ENCODE measurements around the gene GPR26. TPM values are rescaled to one million over a fixed set of nuclear protein-coding genes. Genes with fewer than 3 reads are reported as not detected.

GPR26 gene
- total RNA-seq, 2 donors from 2014 or later, result not detected

DNA sequence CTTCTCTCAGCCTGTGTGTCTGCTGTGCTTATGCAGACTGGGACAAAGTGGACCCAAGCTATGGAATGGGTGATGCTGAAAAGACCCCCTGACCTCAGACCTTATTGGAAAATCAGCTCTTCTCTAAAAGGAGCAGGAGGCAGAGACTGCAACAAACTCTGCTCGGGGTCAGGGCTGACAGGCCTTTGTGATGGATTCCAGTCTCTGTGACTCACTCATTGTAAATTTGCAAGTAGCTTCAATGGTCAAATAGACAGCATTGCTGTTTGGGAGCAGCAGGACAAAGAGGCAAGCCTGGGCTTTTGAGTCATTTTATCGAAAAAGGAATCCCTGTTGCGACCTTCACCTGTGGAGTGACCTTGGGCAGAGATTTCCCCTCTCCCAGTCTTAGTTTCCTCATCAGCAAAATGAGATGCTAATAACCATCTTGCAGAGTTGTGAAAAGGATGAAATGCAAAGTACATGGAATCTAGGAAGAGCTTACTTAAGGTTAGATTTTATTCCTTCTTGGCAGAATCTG, 26.1 kb upstream of the GPR26 start:
- Histone ChIP-seq H3K9me3 (no peaks in the 10 kb centered on the region), H3K4me1 (no peaks in the 10 kb centered on the region), H3K27ac (no peak overlapping the region), H3K36me3 (no peaks in the 10 kb centered on the region), H3K27me3 (no peaks in the 10 kb centered on the region), H3K4me3 (no peak overlapping the region)
- DNase-seq (ENCODE audit: low spot score), result no peak
- no peak for TF ChIP-seq CTCF (IDR thresholded peaks at IDR 0.05)

DNA sequence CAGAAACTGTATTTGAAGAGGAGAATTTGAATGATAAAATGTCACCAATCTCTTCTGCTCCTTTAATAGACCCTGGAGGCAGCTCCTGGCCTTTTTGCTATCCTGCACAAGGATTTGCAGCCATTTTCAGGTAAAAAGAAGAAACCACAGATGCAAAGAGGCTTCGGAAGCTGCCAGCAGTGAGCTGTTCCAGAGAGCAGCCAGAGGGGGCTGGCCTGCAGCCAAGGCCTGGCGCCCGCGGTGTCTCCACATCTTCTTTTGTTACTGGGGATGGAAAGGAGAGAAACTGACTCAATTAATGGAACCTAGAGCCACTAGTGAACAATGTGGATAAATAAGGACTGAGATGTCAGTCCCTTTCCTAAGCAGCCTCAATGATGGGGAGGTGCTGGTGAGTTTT, 23.9 kb upstream of the GPR26 start:
- no peaks in the 10 kb centered on the region for H3K36me3 ChIP-seq
- H3K4me3 ChIP-seq, result no peak overlapping the region
- H3K27me3 ChIP-seq, result no peaks in the 10 kb centered on the region
- TF ChIP-seq CTCF (IDR thresholded peaks at IDR 0.05), result no peak
- no peak for DNase-seq (ENCODE audit: low spot score)
- no peaks in the 10 kb centered on the region for H3K4me1 ChIP-seq
- no peak overlapping the region for H3K27ac ChIP-seq
- no peaks in the 10 kb centered on the region for H3K9me3 ChIP-seq

DNA sequence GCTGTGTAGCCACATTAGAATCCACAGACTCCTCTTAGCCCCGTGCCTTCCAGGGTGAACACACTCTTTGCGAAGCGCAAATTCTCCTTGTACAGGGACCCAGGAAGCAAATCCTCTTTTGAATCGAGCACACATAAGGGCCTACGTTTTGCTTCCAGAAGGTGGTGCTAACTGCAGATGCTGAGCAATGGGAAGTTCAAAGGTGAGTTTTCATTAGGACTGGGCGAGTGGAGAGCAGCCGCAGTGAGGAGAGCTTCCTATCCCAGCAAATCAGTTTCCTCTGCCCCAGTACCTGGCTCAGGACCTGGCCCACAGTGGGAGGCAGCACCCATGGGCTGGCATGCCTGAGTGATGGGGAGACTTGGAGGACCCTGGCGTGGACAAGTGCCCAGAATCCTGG, 23.5 kb upstream of the GPR26 start:
- H3K27ac ChIP-seq, result no peak overlapping the region
- no peaks in the 10 kb centered on the region for H3K4me1 ChIP-seq
- no peak for TF ChIP-seq CTCF (IDR thresholded peaks at IDR 0.05)
- H3K27me3 ChIP-seq, result no peaks in the 10 kb centered on the region
- no peak for DNase-seq (ENCODE audit: low spot score)
- no peak overlapping the region for H3K4me3 ChIP-seq
- H3K9me3 ChIP-seq, result no peaks in the 10 kb centered on the region
- H3K36me3 ChIP-seq, result no peaks in the 10 kb centered on the region

DNA sequence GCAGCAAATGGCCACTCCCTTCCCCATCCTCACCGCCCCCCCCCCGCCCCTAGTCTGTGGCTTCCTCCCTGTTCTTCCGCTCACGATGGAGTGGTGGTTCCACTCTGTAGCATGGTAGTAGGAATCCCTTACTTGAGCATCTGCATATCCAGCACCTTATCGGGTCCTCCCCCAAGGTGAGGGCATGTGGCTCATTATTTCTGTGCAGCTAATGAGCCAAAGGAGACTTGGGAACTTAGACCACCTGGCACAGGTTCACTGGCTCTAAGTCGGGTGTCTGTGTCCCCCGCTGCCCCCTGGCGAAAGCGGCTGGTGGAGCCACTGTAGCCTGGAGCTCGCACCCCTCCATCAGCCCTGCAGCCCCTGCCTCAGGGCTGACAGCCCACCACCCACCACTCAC, 22.8 kb upstream of the GPR26 start:
- Histone ChIP-seq H3K27me3 (no peaks in the 10 kb centered on the region), H3K36me3 (no peaks in the 10 kb centered on the region), H3K4me3 (no peak overlapping the region), H3K9me3 (no peaks in the 10 kb centered on the region), H3K27ac (no peak overlapping the region), H3K4me1 (no peaks in the 10 kb centered on the region)
- DNase-seq (ENCODE audit: low spot score), result no peak
- TF ChIP-seq CTCF (IDR thresholded peaks at IDR 0.05), result no peak

DNA sequence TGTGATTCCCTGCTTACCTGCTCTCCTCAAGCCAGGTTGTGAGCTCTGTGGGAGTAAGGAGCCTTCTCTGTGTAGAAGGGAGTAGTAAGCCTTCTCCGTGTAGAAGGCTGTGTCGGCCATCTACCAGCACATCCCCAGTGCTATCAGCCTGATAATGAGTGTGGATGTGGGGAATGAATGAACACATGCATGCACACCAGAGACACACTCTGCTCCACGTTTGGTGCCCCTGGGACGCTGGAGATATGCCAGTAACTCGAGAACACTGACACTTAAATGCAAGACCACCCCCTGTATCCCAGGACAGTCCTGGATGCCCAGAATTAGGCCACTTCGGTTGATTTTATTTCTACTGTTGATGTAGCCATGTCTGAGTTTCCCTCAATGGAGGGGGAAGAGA, 21.1 kb upstream of the GPR26 start:
- no peak overlapping the region for H3K4me3 ChIP-seq
- no peaks in the 10 kb centered on the region for H3K4me1 ChIP-seq
- H3K27ac ChIP-seq, result no peak overlapping the region
- H3K9me3 ChIP-seq, result no peaks in the 10 kb centered on the region
- H3K27me3 ChIP-seq, result no peaks in the 10 kb centered on the region
- no peak for DNase-seq (ENCODE audit: low spot score)
- no peak for TF ChIP-seq CTCF (IDR thresholded peaks at IDR 0.05)
- H3K36me3 ChIP-seq, result no peaks in the 10 kb centered on the region

DNA sequence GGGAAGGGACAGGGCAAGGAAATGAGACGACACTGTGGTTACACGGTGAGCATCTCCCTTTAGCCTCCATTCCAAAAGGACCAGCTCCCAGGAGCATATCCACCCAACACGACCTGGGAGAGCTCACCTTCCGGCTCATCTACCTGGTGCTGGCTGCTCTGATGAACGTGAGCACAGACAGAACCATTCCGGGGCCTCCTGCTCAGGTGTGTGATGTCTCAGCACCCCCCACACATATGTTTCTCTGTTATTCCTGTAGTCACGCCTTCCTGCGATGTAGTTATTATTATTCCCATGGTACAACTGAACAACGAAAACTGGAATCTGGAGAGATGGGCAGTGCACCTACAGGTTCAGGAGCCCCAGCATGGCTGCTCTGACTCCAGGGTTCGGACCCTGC, 20.5 kb upstream of the GPR26 start:
- no peak for TF ChIP-seq CTCF (IDR thresholded peaks at IDR 0.05)
- Histone ChIP-seq H3K9me3 (no peaks in the 10 kb centered on the region), H3K4me1 (no peaks in the 10 kb centered on the region), H3K36me3 (no peaks in the 10 kb centered on the region), H3K27me3 (no peaks in the 10 kb centered on the region), H3K27ac (no peak overlapping the region), H3K4me3 (no peak overlapping the region)
- no peak for DNase-seq (ENCODE audit: low spot score)

All from right atrium auricular region (tissue), 2 donors.